Stimulated activated CD8-positive, alpha-beta memory T cell treated with anti-CD3 and anti-CD28 coated beads, Interleukin-12 subunit alpha, Interleukin-12 subunit beta, amount 100 ng/mL, for 4 hours (primary cell): ENCODE results near the gene ARHGAP9.
"Not testable (repeated sequence)": the region's sequence is repeated elsewhere in the genome, so short reads cannot be mapped to it uniquely, and the experiment has no call there.

Experiments used
- DNase-seq: peaks from one replicate; pipeline ENCODE4 v3.0.0-alpha.2; 2020; ENCODE audit warnings: low read depth

ARHGAP9 gene

GRCh38 chr12:57517187-57517586 lies 37.5 kb upstream of the ARHGAP9 start:
- no peak for DNase-seq

GRCh38 chr12:57516617-57517153 lies 37.0 kb upstream of the ARHGAP9 start:
- no peak for DNase-seq

GRCh38 chr12:57515934-57516541 lies 36.4 kb upstream of the ARHGAP9 start:
- no peak for DNase-seq

GRCh38 chr12:57515408-57515933 lies 35.8 kb upstream of the ARHGAP9 start:
- DNase-seq: no peak

- DNase-seq: no peak
Measured at GRCh38 chr12:57514720-57515407, 35.2 kb upstream of the ARHGAP9 start.

- DNase-seq: not testable (repeated sequence)
Measured at GRCh38 chr12:57514246-57514645, 34.6 kb upstream of the ARHGAP9 start.

GRCh38 chr12:57513677-57514076 lies 34.0 kb upstream of the ARHGAP9 start:
- not testable (repeated sequence) for DNase-seq

- DNase-seq: no peak
Measured at GRCh38 chr12:57513266-57513665, 33.6 kb upstream of the ARHGAP9 start.

GRCh38 chr12:57512665-57513064 lies 33.0 kb upstream of the ARHGAP9 start:
- DNase-seq: no peak

GRCh38 chr12:57511588-57512325 lies 32.1 kb upstream of the ARHGAP9 start:
- no peak for DNase-seq

- no peak for DNase-seq
Measured at GRCh38 chr12:57511161-57511560, 31.5 kb upstream of the ARHGAP9 start.

- DNase-seq: not testable (repeated sequence)
Measured at GRCh38 chr12:57507796-57508195, 28.1 kb upstream of the ARHGAP9 start.

GRCh38 chr12:57506541-57506940 lies 26.9 kb upstream of the ARHGAP9 start:
- not testable (repeated sequence) for DNase-seq

- not testable (repeated sequence) for DNase-seq
Measured at GRCh38 chr12:57502311-57502969, 22.8 kb upstream of the ARHGAP9 start.

- DNase-seq: no peak
Measured at GRCh38 chr12:57500213-57500612, 20.5 kb upstream of the ARHGAP9 start.

- no peak for DNase-seq
Measured at GRCh38 chr12:57498571-57498970, 18.9 kb upstream of the ARHGAP9 start.

GRCh38 chr12:57498132-57498502 lies 18.5 kb upstream of the ARHGAP9 start:
- DNase-seq: no peak

GRCh38 chr12:57497223-57498131 lies 17.8 kb upstream of the ARHGAP9 start:
- DNase-seq: no peak

GRCh38 chr12:57496822-57497221 lies 17.2 kb upstream of the ARHGAP9 start:
- DNase-seq: no peak

- not testable (repeated sequence) for DNase-seq
Measured at GRCh38 chr12:57495051-57495701, 15.5 kb upstream of the ARHGAP9 start.
